NCI-H187 treated with DMSO at 0.1 percent for 48 hours (cell line): ENCODE data around the gene FAM83C.

Experiments
- DNase-seq: peaks from one replicate; lab custom pipeline; 2025; lab: John Stamatoyannopoulos, UW

The FAM83C gene

GRCh38 chr20:35298264-35298663 is 6.0 kb upstream of the FAM83C start:
- no peak for DNase-seq

- DNase-seq = no peak
These were observed 5.5 kb upstream of the FAM83C start for GRCh38 chr20:35297740-35298139.

DNA sequence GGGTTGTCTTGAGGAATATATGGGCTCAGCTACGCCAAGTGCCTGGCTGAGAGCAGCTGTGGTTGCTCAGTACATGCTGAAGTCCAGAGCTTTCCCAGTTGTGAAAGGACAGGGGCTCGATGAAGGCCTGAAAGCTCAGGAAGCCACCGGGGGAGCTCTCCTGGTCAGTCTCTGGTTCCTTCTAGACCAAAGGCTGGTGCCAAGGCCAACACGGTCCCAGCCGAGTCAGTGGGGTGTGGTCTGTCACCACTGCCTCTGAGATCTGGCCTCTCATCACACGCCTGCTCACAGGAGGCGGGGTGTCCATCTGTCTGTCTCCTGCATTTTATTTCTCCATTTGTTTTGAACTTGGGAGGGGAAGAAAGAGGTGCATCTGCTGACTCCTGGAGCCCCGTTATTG is 4.9 kb upstream of the FAM83C start:
- no peak for DNase-seq

GRCh38 chr20:35296101-35296554 is 3.9 kb upstream of the FAM83C start:
- DNase-seq = no peak

DNA sequence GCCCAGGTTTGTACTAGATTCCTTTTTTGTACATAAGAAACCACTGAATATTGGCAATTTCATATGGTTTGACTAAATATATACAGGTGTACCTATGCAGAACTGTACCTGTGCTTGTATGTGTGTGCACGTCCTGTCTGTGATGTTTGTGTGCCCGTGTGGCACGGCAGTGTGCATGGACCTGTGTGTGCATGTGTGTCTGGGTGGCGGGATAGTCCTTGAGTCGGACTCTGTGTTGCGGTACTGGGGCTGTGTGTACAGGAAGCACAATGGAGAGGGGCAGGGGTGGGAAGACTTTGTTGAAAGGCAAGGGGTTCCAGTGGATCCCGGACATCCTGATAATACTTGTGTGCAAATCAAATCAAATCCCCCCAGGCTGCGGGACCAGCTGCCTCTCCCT is 3.4 kb upstream of the FAM83C start:
- no peak for DNase-seq

GRCh38 chr20:35295058-35295457 is 2.8 kb upstream of the FAM83C start:
- no peak for DNase-seq

DNA sequence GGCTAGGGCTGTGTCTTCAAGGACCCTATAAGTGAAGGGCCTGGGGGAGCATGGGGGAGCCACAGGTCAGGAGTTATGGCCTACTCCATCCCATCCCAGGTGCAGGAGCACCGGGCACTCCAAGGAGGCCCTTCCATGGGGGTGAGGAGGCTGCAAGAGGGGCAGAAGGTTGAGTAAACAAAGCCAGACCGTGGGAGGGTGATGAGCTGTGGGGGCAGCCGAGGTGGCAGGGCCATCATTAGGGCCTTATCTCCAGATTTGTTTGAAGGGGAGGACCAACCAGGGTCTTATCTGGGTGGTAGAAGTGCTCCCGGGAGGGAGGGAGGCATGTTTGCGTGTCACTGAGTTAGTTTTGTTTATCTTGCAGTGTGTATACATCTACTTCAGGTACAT is 2.1 kb upstream of the FAM83C start:
- no peak for DNase-seq

DNA sequence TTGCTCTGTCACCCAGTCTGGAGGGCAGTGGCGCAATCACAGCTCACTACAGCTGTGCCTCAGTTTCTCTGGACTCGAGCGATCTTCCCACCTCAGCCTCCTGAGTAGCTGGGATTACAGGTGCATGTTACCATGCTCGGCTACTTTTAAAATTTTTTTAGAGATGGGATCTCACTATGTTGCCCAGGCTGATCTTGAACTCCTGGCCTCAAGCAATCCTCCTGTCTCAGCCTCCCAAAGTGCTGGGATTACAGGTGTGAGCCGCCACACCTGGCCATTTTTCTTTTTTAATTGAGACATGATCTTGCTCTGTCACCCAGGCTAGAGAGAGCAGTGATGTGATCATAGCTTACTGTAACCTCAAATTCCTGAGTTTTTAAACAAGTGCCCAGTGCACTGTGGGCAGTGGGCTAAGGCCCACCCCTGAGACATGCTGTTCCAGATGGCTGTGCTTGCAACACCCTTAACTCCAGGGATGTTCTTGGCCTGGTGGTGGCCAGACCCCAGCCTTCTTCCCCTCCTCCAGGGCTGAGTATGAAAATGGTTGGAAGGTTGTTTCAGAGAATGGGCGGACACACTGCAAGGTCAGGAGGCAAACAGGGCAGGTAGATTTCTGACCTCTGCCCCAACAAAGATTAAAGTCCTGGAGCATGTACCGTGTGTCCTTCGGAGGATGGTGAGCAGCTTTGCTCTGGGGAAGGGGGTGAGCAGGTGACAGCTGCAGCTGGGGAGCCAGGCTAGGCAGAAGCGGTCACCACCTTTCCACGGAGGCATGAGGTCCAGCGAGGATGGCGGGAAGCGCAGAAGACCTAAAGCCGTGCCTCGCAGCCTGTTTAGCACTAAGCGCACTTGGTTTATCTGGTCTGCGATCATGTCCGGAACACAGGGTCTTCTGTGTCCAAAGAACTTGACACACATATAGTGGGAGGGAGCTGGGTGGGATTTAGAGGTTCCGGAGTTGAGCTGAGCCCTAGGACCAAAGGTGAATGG is 1.4 kb upstream of the FAM83C start:
- no peak for DNase-seq

GRCh38 chr20:35292504-35293285 is 470 bp upstream of the FAM83C start:
- no peak for DNase-seq

DNA sequence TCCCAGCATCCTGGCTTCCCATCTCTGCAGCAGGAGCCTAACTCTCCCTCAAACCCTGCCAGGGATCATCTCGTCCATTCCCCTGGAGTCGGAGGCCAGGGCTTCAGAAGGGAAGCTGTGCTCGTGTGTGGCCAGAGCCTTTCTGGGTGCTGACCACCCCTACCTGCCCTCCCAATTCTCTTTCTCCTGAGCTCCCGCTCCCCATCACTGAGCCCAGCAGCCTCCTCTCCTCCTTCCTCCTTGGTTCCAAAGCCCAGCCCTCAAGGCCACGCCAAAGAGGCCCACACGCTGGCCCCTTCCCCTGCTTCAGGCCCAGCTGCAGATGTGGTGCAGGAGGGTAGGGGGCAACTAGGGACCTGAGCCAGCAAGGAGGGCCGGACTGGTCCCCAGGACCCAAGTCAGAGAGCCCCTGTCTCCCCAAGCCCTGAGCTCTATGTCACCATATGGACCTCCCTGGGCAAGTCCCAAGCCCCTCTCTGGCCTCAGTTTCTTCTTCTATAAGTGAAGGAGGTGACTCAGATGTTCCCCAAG is 1.3 kb downstream of the FAM83C start:
- DNase-seq = no peak

DNA sequence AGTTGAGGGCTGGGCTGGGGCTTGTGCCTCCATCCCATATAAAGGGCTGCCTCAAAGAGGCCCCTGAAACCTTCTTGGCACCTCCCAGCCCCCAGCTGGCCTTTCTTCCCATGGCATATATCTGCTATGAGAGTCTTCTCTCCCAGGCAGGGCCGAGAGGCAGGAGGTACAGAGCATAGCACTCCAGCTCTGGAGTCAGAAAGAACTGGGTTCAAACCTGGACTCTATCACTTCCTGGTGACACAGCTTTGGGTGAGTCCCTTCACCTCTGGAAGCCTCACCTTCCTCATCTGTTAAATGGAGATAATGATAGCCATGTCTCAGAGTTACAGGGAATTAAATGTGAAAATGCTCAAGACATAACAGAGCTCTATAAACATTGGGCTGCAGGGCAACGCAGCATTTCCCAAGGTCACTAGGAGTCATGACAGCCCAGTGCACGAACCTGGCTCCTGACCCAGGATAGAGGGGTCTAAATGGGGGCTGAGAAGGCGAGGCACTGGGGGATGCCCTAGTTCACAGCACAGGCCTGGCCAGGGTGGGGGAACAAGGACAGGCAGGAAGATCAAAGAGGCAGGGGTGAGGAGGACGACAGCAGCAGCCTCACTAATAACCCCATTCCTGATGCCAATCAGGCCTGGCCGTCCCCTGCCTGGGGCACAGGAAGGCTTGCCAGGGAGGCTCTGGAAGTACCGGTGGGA is 1.9 kb downstream of the FAM83C start:
- DNase-seq = no peak

GRCh38 chr20:35288325-35289060 is 3.7 kb downstream of the FAM83C start:
- DNase-seq = no peak

DNA sequence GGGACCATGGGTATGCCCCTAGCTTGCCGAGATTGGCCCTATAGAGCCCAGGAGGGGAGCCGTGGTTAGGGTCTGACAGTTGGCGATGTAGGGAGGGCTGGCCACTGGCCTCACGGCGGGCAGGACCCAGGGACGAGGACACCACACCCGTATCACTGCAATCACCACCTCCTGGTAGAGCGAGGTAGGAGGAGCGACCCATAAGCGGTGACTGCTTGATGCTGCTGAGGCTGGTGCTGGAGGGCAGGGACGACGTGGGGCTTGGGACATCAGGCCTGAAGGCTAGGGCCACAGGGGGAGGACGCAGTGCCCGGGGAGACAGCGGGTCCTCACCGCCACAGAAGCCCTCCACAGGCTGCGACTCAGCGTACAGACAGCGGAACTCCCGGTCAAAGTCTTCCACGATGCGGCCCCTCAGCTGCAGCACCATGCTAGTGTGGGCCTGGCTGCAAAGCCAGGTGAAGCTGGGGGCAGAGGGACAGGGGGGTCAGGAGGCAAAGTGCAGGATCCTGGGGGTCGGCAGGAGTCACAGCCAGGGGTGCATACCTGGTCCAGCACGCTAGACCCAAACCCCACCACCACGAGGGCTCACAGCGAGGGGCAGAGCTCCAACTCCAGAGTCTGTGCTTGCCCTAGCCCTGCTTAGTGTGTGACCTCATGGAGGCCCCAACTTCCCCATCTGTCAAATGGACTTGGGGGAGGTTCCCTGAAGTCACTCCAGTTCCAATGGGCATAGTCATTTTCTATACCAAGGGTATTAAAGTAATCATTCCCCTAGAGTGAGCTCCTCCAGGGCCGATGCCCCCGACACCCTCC is 4.5 kb downstream of the FAM83C start:
- no peak for DNase-seq

DNA sequence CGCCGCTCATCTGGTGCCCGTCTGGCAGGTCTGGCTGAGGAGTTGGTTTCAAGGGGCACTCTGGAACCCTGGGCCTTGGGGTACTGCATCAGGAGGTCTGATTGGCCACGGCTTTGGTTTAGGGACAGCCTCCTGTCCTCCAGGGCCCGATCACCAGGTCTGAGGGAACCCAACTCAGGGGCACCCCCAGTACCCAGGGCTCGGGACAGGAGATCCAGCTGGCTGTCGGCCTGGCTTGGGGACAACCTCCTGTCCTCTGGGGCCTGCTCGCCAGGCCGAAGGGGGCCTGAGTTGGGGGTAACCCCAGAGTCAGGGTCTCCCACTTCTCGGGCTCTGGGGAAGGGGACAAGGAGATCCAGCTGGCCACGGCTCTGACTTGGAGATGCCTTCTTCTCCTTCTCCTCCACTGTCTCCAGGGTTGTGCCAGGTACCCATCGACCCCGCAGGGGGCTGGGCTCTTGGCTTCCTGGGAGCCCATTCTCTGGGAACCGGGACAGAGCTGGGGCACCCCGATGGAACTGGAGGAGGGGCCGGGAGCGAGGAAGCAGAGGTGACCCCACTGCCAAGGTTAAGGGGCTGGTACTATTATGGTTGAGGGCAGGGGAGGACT is 5.2 kb downstream of the FAM83C start:
- DNase-seq = no peak

- DNase-seq = no peak
These were observed 5.9 kb downstream of the FAM83C start for GRCh38 chr20:35286077-35286898.

GRCh38 chr20:35285806-35286076 is 6.5 kb downstream of the FAM83C start:
- no peak for DNase-seq

- DNase-seq = no peak
These were observed 7.0 kb downstream of the FAM83C start for GRCh38 chr20:35284992-35285805.

GRCh38 chr20:35284267-35284991 is 7.8 kb downstream of the FAM83C start, which contains the start of gene EIF6:
EIF6 (minus strand) TSS chr20:35284772; CDS start chr20:35284487, 285 bp downstream.
- DNase-seq = no peak
